ENCODE data around the gene TMBIM1. TPM values are rescaled to one million over a fixed set of nuclear protein-coding genes. Genes with fewer than 3 reads are reported as not detected.

Gene TMBIM1
- total and polyA plus RNA-seq, 8 donors, result 63.5 to 308 (median 70.9) TPM

GRCh38 chr2:218245214-218245613 lies 47.1 kb downstream of the TMBIM1 start:
- Histone ChIP-seq H3K27me3 (no peaks in the 10 kb centered on the region), H3K27ac (peak overlapping the region in 1 of 2 donors; percentile 27), H3K36me3 (peaks cover 5 to 100% of the 10 kb centered on the region in 2 donors), H3K4me1 (peaks cover 0 to 14% of the 10 kb centered on the region in 2 donors), H3K4me3 (no peak overlapping the region), H3K9me3 (no peaks in the 10 kb centered on the region)
- no peak for TF ChIP-seq CTCF (IDR thresholded peaks at IDR 0.05)
- peak; percentile 86 for ATAC-seq
- DNase-seq, result peak in 1 of 4 donors; percentile 59
- intact Hi-C loops (cut with DNase I), result no loop called here

GRCh38 chr2:218244665-218245064 lies 47.6 kb downstream of the TMBIM1 start:
- DNase-seq (no peak), ATAC-seq (peak; percentile 31)
- peaks cover 3 to 100% of the 10 kb centered on the region in 2 donors for H3K36me3 ChIP-seq
- H3K4me1 ChIP-seq, result peaks cover 0 to 14% of the 10 kb centered on the region in 2 donors
- H3K9me3 ChIP-seq, result no peaks in the 10 kb centered on the region
- no peaks in the 10 kb centered on the region for H3K27me3 ChIP-seq
- H3K4me3 ChIP-seq, result no peak overlapping the region
- intact Hi-C loops (cut with DNase I), result no loop called here
- no peak for TF ChIP-seq CTCF (IDR thresholded peaks at IDR 0.05)
- H3K27ac ChIP-seq, result peak overlapping the region; percentile 5 to 27

DNA sequence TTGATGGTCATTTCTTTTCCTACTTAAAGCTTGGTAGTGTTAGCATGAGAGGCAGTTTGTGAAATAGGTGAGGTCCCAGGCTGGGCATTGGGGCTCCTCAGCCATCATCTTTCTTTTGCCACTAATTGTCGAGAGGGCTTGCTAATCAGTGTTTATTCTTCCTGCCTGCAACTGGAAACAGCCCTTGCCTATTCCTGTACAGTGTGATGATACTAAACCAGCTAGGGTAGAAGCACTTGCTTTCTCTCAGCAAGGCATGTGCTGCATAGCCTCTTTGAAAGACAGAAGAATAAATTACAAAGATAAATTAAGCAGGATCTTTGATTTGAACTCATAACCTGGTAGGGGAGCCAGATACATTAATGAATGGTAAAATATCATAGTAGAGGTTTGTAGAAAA lies 48.1 kb downstream of the TMBIM1 start:
- Histone ChIP-seq H3K27ac (peak overlapping the region; percentile 5 to 27), H3K4me1 (peaks cover 0 to 14% of the 10 kb centered on the region in 2 donors), H3K27me3 (no peaks in the 10 kb centered on the region), H3K4me3 (no peak overlapping the region), H3K9me3 (no peaks in the 10 kb centered on the region), H3K36me3 (peaks cover 3 to 100% of the 10 kb centered on the region in 2 donors)
- intact Hi-C loops (cut with DNase I), result no loop called here
- TF ChIP-seq CTCF (IDR thresholded peaks at IDR 0.05), result no peak
- ATAC-seq, result peak; percentile 7
- no peak for DNase-seq

DNA sequence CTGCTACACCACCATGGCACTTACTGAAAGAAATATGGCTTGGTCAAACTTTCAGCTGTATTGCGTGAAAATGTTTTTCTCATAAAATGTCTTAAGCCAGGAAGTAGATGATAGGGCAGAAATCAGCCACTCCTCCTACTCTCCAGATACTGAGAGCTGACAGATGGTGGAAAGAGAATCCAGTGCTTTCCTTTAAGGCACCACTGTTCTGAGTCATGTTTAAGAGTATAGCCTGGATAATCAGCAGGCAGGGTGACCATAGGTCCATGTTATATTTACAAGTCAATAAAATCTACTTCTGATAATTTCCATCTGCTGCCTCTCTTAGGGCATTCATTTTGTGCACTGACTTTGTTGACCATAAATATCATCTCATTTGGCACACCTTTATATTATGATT lies 53.4 kb downstream of the TMBIM1 start:
- no peak overlapping the region for H3K27ac ChIP-seq

DNA sequence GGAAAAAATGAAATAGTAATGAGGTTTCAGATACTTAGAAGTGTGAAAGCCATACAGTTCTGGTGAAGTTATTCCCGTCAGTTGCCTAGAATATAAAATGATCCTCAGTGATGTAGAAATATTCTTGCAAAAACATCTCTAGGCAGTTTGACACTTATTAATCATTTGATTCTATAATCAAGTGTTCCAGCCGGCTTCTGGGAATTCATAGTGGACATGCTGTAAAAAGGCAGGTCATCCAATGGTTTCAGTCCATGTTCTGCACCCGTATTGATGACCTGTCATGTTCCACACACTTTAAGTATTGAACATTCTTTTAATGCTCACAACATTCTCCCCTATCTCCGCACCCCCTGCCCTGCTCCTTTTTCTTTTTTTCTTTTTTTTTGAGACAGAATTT lies 55.5 kb downstream of the TMBIM1 start:
- ATAC-seq (no peak), DNase-seq (no peak)
- no peak for TF ChIP-seq CTCF (IDR thresholded peaks at IDR 0.05)
- Histone ChIP-seq H3K4me1 (peaks cover 0 to 22% of the 10 kb centered on the region in 2 donors), H3K27me3 (no peaks in the 10 kb centered on the region), H3K27ac (no peak overlapping the region), H3K36me3 (peaks cover 3 to 100% of the 10 kb centered on the region in 2 donors), H3K4me3 (no peak overlapping the region), H3K9me3 (no peaks in the 10 kb centered on the region)
- intact Hi-C loops (cut with DNase I), result no loop called here

More for the DNA sequence above, 53.4 kb downstream of the TMBIM1 start:
- intact Hi-C loops (cut with DNase I), result no loop called here
- no peaks in the 10 kb centered on the region for H3K9me3 ChIP-seq
- DNase-seq (no peak), ATAC-seq (no peak)
- no peaks in the 10 kb centered on the region for H3K27me3 ChIP-seq
- TF ChIP-seq CTCF (IDR thresholded peaks at IDR 0.05), result no peak
- peaks cover 3 to 100% of the 10 kb centered on the region in 2 donors for H3K36me3 ChIP-seq
- H3K4me3 ChIP-seq, result no peak overlapping the region
- peaks cover 0 to 12% of the 10 kb centered on the region in 2 donors for H3K4me1 ChIP-seq
